Upper lobe of left lung (tissue), 4 donors: ENCODE data around the gene EXT2.

ENCODE experiments used
- EP300 ChIP-seq, 4 donors: sonication (generic); formaldehyde crosslinking; IDR thresholded peaks; one replicate each; pipeline ENCODE4 v1.5.1; 2017; ENCODE audit warnings: antibody characterized with exemption in 4 of 4, control low read depth in 2 of 4
- TF ChIP-seq, protein P1 (sequence below), 6 experiments: fragments of 450-650 bp in 4 of 6; fragments of 200-600 bp in 2 of 6; sonication (generic) in 2 of 6; IDR thresholded peaks; one replicate each; pipeline ENCODE4 v1.5.1; 2016 to 2019; ENCODE audit warnings: antibody characterized with exemption in 6 of 6

- TF ChIP-seq, protein P1, sequence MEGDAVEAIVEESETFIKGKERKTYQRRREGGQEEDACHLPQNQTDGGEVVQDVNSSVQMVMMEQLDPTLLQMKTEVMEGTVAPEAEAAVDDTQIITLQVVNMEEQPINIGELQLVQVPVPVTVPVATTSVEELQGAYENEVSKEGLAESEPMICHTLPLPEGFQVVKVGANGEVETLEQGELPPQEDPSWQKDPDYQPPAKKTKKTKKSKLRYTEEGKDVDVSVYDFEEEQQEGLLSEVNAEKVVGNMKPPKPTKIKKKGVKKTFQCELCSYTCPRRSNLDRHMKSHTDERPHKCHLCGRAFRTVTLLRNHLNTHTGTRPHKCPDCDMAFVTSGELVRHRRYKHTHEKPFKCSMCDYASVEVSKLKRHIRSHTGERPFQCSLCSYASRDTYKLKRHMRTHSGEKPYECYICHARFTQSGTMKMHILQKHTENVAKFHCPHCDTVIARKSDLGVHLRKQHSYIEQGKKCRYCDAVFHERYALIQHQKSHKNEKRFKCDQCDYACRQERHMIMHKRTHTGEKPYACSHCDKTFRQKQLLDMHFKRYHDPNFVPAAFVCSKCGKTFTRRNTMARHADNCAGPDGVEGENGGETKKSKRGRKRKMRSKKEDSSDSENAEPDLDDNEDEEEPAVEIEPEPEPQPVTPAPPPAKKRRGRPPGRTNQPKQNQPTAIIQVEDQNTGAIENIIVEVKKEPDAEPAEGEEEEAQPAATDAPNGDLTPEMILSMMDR (IDR thresholded peaks at IDR 0.05): no peak
- no peak for TF ChIP-seq EP300 (IDR thresholded peaks at IDR 0.05)
These were observed 164.6 kb downstream of the EXT2 start for GRCh38 chr11:44260081-44260480.
